Bronchial epithelial cell (primary cell): ENCODE data around the gene C6orf136. TPM values are rescaled to one million over a fixed set of nuclear protein-coding genes. Genes with fewer than 3 reads are reported as not detected.

Experiments used
- DNase-seq: peaks from one replicate; pipeline ENCODE4 v3.0.0-alpha.2; 2010; ENCODE audit warnings: low read depth
- FAIRE-seq: peaks from 2 replicates; lab custom pipeline; 2011; peaks lifted over from hg19 to GRCh38; lab: Jason Lieb, UNC
- H3K27me3 ChIP-seq: 2 replicates; pipeline ENCODE4 v1.5.1; 2011; ENCODE audit warnings: low read length; ENCODE audit not compliant: control insufficient read depth, insufficient read depth
- H3K36me3 ChIP-seq: 2 replicates; pipeline ENCODE4 v1.5.1; 2011; ENCODE audit warnings: low read length; ENCODE audit not compliant: control insufficient read depth, insufficient read depth
- H3K4me3 ChIP-seq: 2 replicates; pipeline ENCODE4 v1.5.1; 2011; ENCODE audit warnings: mild to moderate bottlenecking, low read depth, low read length, control low read depth
- CTCF ChIP-seq: IDR thresholded peaks from 2 replicates; pipeline ENCODE4 v1.5.1; 2011; ENCODE audit warnings: mild to moderate bottlenecking, moderate library complexity, low read length, control low read depth, inconsistent platforms; ENCODE audit not compliant: insufficient read depth, severe bottlenecking
- total RNA-seq: library from RNA; depleted of rRNA; stranded (reverse); fragments of >200 nt; gene quantifications from 2 replicates; pipeline ENCODE4 v1.2.1, GENCODE V29; 2014

The C6orf136 gene
- total RNA-seq, 1 donor from 2014 or later: 1.8 TPM

DNA sequence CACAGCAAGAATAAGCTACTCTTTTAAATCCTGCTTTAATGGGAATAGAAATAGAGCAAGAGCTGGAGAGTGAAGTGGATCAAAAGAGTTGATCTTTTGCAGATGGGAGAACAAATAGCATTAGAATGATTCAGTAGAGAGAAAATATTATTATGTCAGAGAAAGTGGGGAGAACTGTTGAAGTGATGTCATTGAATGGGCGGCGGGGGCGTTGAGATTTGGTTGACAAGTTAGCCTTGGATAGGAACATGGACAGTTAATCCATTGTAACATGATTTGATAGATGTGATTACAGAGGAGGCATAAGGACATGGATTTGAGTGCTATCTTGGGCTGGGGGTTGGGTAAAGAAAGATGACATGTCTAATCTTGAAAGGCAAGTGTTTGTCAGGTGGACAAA is 11.1 kb upstream of the C6orf136 start:
- FAIRE-seq: no peak
- H3K4me3 ChIP-seq: no peak overlapping the region
- no peak for DNase-seq
- no peaks in the 10 kb centered on the region for H3K27me3 ChIP-seq
- H3K36me3 ChIP-seq: peaks cover 4% of the 10 kb centered on the region
- no peak for TF ChIP-seq CTCF

- FAIRE-seq (no peak), DNase-seq (no peak)
- Histone ChIP-seq H3K36me3 (peaks cover 7% of the 10 kb centered on the region), H3K27me3 (no peaks in the 10 kb centered on the region), H3K4me3 (no peak overlapping the region)
- TF ChIP-seq CTCF: no peak
Measured at GRCh38 chr6:30640481-30640880, 6.5 kb upstream of the C6orf136 start.

GRCh38 chr6:30641048-30641447 is 5.9 kb upstream of the C6orf136 start:
- Histone ChIP-seq H3K36me3 (peaks cover 7% of the 10 kb centered on the region), H3K4me3 (no peak overlapping the region), H3K27me3 (no peaks in the 10 kb centered on the region)
- FAIRE-seq (no peak), DNase-seq (no peak)
- no peak for TF ChIP-seq CTCF

DNA sequence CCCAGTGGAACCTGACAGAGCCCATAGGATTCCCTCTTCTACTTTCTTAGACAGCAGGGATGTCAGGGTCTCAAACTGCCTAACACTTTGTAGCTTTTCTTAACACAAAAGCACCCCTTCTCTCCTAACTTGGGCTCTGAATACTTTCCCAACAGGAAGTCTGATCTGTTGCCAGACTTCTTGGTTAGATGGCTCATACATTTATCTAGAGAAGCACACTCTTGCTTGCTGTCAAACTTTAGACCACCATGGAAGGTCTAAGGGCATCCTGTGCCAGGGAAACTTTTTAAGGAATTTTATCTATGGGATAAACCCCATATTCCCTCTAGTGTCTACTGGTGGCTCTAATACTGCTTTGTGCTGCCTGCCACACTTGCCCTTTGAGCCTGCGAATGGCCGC is 3.3 kb upstream of the C6orf136 start:
- DNase-seq (no peak), FAIRE-seq (no peak)
- Histone ChIP-seq H3K27me3 (no peaks in the 10 kb centered on the region), H3K36me3 (peaks cover 7% of the 10 kb centered on the region), H3K4me3 (no peak overlapping the region)
- no peak for TF ChIP-seq CTCF

GRCh38 chr6:30644769-30645168 is 2.2 kb upstream of the C6orf136 start:
- FAIRE-seq: no peak
- no peak for DNase-seq
- Histone ChIP-seq H3K27me3 (no peaks in the 10 kb centered on the region), H3K4me3 (no peak overlapping the region), H3K36me3 (peaks cover 8% of the 10 kb centered on the region)
- no peak for TF ChIP-seq CTCF

GRCh38 chr6:30645989-30646388 is 944 bp upstream of the C6orf136 start:
- peaks cover 8% of the 10 kb centered on the region for H3K36me3 ChIP-seq
- no peak for TF ChIP-seq CTCF
- no peaks in the 10 kb centered on the region for H3K27me3 ChIP-seq
- FAIRE-seq: no peak
- no peak overlapping the region for H3K4me3 ChIP-seq
- DNase-seq: peak; percentile 11
